Measurements from ENCODE around the gene DCAF11. TPM values are rescaled to one million over a fixed set of nuclear protein-coding genes. Genes with fewer than 3 reads are reported as not detected.
A peak's percentile ranks its signal among the peaks of the same experiment; 100 is the strongest.

DCAF11 gene
- total RNA-seq, 2 donors from 2014 or later = 54.1 to 69.8 TPM

- H3K4me1 ChIP-seq = peaks cover 0 to 15% of the 10 kb centered on the region in 2 donors
- no peak for TF ChIP-seq CTCF (IDR thresholded peaks at IDR 0.05)
- H3K9me3 ChIP-seq = no peaks in the 10 kb centered on the region
- no peaks in the 10 kb centered on the region for H3K27me3 ChIP-seq
- no peak for DNase-seq (ENCODE audit: low spot score)
- H3K27ac ChIP-seq = no peak overlapping the region
- no peaks in the 10 kb centered on the region for H3K36me3 ChIP-seq
- no peak overlapping the region for H3K4me3 ChIP-seq
Observed at GRCh38 chr14:24077086-24077485, 37.5 kb upstream of the DCAF11 start.

GRCh38 chr14:24078146-24078545 lies 36.4 kb upstream of the DCAF11 start:
- Histone ChIP-seq H3K4me1 (peaks cover 0 to 14% of the 10 kb centered on the region in 2 donors), H3K4me3 (no peak overlapping the region), H3K9me3 (no peaks in the 10 kb centered on the region), H3K27ac (no peak overlapping the region), H3K27me3 (no peaks in the 10 kb centered on the region), H3K36me3 (no peaks in the 10 kb centered on the region)
- TF ChIP-seq CTCF (IDR thresholded peaks at IDR 0.05) = no peak
- no peak for DNase-seq (ENCODE audit: low spot score)

- H3K27me3 ChIP-seq = no peaks in the 10 kb centered on the region
- H3K9me3 ChIP-seq = no peaks in the 10 kb centered on the region
- no peak overlapping the region for H3K27ac ChIP-seq
- no peak for TF ChIP-seq CTCF (IDR thresholded peaks at IDR 0.05)
- no peak for DNase-seq (ENCODE audit: low spot score)
- H3K36me3 ChIP-seq = no peaks in the 10 kb centered on the region
- H3K4me3 ChIP-seq = no peak overlapping the region
- peaks cover 0 to 14% of the 10 kb centered on the region in 2 donors for H3K4me1 ChIP-seq
Observed at GRCh38 chr14:24079491-24080141, 35.0 kb upstream of the DCAF11 start.

GRCh38 chr14:24080142-24080530 lies 34.4 kb upstream of the DCAF11 start:
- Histone ChIP-seq H3K27me3 (no peaks in the 10 kb centered on the region), H3K9me3 (no peaks in the 10 kb centered on the region), H3K27ac (no peak overlapping the region), H3K36me3 (no peaks in the 10 kb centered on the region), H3K4me3 (no peak overlapping the region), H3K4me1 (peaks cover 0 to 14% of the 10 kb centered on the region in 2 donors)
- no peak for TF ChIP-seq CTCF (IDR thresholded peaks at IDR 0.05)
- DNase-seq (ENCODE audit: low spot score) = no peak

- H3K27ac ChIP-seq = no peak overlapping the region
- H3K4me1 ChIP-seq = peaks cover 0 to 14% of the 10 kb centered on the region in 2 donors
- H3K9me3 ChIP-seq = no peaks in the 10 kb centered on the region
- no peaks in the 10 kb centered on the region for H3K36me3 ChIP-seq
- no peaks in the 10 kb centered on the region for H3K27me3 ChIP-seq
- DNase-seq (ENCODE audit: low spot score) = no peak
- H3K4me3 ChIP-seq = peak overlapping the region; percentile 46 to 56
- TF ChIP-seq CTCF (IDR thresholded peaks at IDR 0.05) = no peak
Observed at GRCh38 chr14:24080888-24081738, 33.5 kb upstream of the DCAF11 start.
